Right lobe of liver (tissue), 4 donors: ENCODE measurements around the gene GSG1L.

ENCODE experiments used
- CTCF ChIP-seq, 4 donors: fragments of 200-600 bp in 3 of 4; fragments of 450-650 bp in 1 of 4; IDR thresholded peaks; one replicate each; pipeline versions ENCODE4 v1.5.1 to v1.8.0; 2016 to 2022; ENCODE audit warnings: antibody characterized with exemption in 4 of 4, mild to moderate bottlenecking in 2 of 4
- POLR2A ChIP-seq: fragments of 450-650 bp; IDR thresholded peaks from one replicate; pipeline ENCODE4 v1.6.1; 2017; ENCODE audit warnings: antibody characterized with exemption, mild to moderate bottlenecking
- donor health status: DM: no; HTN: no; CAD: no.
- donor health status: DM: no; HTN: no; CAD: no.
- donor health status: DM: no; HTN: yes; CAD: no.

GRCh38 chr16:27798241-27798640, 265.3 kb downstream of the GSG1L start:
- no peak for TF ChIP-seq CTCF (IDR thresholded peaks at IDR 0.05)
- no peak for TF ChIP-seq POLR2A
